Neural progenitor cell (in vitro differentiated cells): ENCODE measurements around the gene ETHE1. TPM values are rescaled to one million over a fixed set of nuclear protein-coding genes. Genes with fewer than 3 reads are reported as not detected.

Experiments
- DNase-seq: peaks from one replicate; pipeline ENCODE4 v3.0.0-alpha.2; 2016; ENCODE audit warnings: low spot score
- H2AFZ ChIP-seq: fragments of 200-600 bp; sonication (generic); replicated peaks from 2 replicates; pipeline ENCODE4 v1.6.1; 2016; ENCODE audit warnings: antibody characterized with exemption
- H3F3A ChIP-seq: fragments of 200-600 bp; sonication (generic); 2 replicates; pipeline ENCODE4 v1.6.1; 2016; ENCODE audit warnings: antibody characterized with exemption, low read depth
- H3K27ac ChIP-seq: fragments of 200-600 bp; sonication (generic); 2 replicates; pipeline ENCODE4 v1.5.1; 2016; ENCODE audit warnings: mild to moderate bottlenecking
- H3K27me3 ChIP-seq: fragments of 200-600 bp; sonication (generic); 2 replicates; pipeline ENCODE4 v1.6.1; 2016; ENCODE audit warnings: mild to moderate bottlenecking, moderate library complexity
- H3K36me3 ChIP-seq: fragments of 200-600 bp; sonication (generic); 2 replicates; pipeline ENCODE4 v1.5.1; 2016
- H3K4me1 ChIP-seq: fragments of 200-600 bp; sonication (generic); 2 replicates; pipeline ENCODE4 v1.6.1; 2016; ENCODE audit warnings: mixed run types
- H3K4me2 ChIP-seq: fragments of 200-600 bp; sonication (generic); 2 replicates; pipeline ENCODE4 v1.6.1; 2016
- H3K4me3 ChIP-seq: fragments of 200-600 bp; sonication (generic); 2 replicates; pipeline ENCODE4 v1.5.1; 2016
- H3K79me2 ChIP-seq: fragments of 200-600 bp; sonication (generic); 2 replicates; pipeline ENCODE4 v1.6.1; 2016; ENCODE audit warnings: low read depth
- H3K9ac ChIP-seq: fragments of 200-600 bp; sonication (generic); 2 replicates; pipeline ENCODE4 v1.6.1; 2016
- H3K9me3 ChIP-seq: fragments of 200-600 bp; sonication (generic); 2 replicates; pipeline ENCODE4 v1.5.1; 2016; ENCODE audit warnings: low read depth
- H4K20me1 ChIP-seq: fragments of 200-600 bp; sonication (generic); 2 replicates; pipeline ENCODE4 v1.6.1; 2016; ENCODE audit warnings: low read depth
- H3K27ac Mint-ChIP-seq: 3 replicates; pipeline ENCODE4 v1.8.0; 2021; ENCODE audit warnings: mixed read lengths
- H3K27me3 Mint-ChIP-seq: 2 replicates; pipeline ENCODE4 v1.8.0; 2022; ENCODE audit warnings: low read depth, mild to moderate bottlenecking, inconsistent platforms, moderate library complexity, mixed read lengths; ENCODE audit not compliant: insufficient read depth
- H3K36me3 Mint-ChIP-seq: 3 replicates; pipeline ENCODE4 v1.8.0; 2021; ENCODE audit warnings: mixed read lengths
- H3K4me1 Mint-ChIP-seq: 3 replicates; pipeline ENCODE4 v1.8.0; 2021; ENCODE audit warnings: mixed read lengths
- H3K4me3 Mint-ChIP-seq: 3 replicates; pipeline ENCODE4 v1.8.0; 2021; ENCODE audit warnings: mild to moderate bottlenecking, moderate library complexity, mixed read lengths
- H3K9me3 Mint-ChIP-seq: 3 replicates; pipeline ENCODE4 v1.8.0; 2020; ENCODE audit warnings: mixed read lengths
- CTCF ChIP-seq: fragments of 200-600 bp; sonication (generic); IDR thresholded peaks from 2 replicates; pipeline ENCODE4 v1.5.1; 2017; ENCODE audit warnings: antibody characterized with exemption, mild to moderate bottlenecking
- EZH2 ChIP-seq: fragments of 200-600 bp; sonication (generic); IDR thresholded peaks from 2 replicates; pipeline ENCODE4 v1.6.1; 2017; ENCODE audit warnings: antibody characterized with exemption, mild to moderate bottlenecking, moderate library complexity
- EZH2phosphoT487 ChIP-seq: fragments of 200-600 bp; sonication (generic); IDR thresholded peaks from 2 replicates; pipeline ENCODE4 v1.6.1; 2017; ENCODE audit warnings: antibody characterized with exemption
- total RNA-seq: library from RNA; depleted of rRNA; stranded (reverse); fragments of >200 nt; gene quantifications from 2 replicates; pipeline ENCODE4 v1.2.3, GENCODE V29; 2015; ENCODE audit warnings: low replicate concordance

Gene ETHE1
- total RNA-seq, 1 donor from 2014 or later, result 13.6 TPM

GRCh38 chr19:43545981-43546380, 19.0 kb upstream of the ETHE1 start:
- Histone ChIP-seq H3K27ac (no peak overlapping the region), H3K4me1 (no peaks in the 10 kb centered on the region), H3F3A (no peaks in the 10 kb centered on the region), H3K4me2 (no peak overlapping the region), H3K79me2 (no peaks in the 10 kb centered on the region), H3K9ac (no peak overlapping the region), H4K20me1 (no peaks in the 10 kb centered on the region), H3K9me3 (no peaks in the 10 kb centered on the region), H3K27me3 (no peaks in the 10 kb centered on the region), H3K36me3 (no peaks in the 10 kb centered on the region), H3K4me3 (no peak overlapping the region), H2AFZ (no peak overlapping the region)
- Mint-ChIP-seq H3K4me3 (no peak overlapping the region), H3K36me3 (peaks cover 38% of the 10 kb centered on the region), H3K4me1 (peaks cover 10% of the 10 kb centered on the region), H3K9me3 (no peaks in the 10 kb centered on the region), H3K27ac (no peak overlapping the region), H3K27me3 (peaks cover 9% of the 10 kb centered on the region)
- no peak for DNase-seq
- TF ChIP-seq EZH2phosphoT487 (no peak), CTCF (no peak), EZH2 (no peak)

GRCh38 chr19:43545276-43545675, 18.3 kb upstream of the ETHE1 start:
- no peaks in the 10 kb centered on the region for H3K27me3 ChIP-seq

GRCh38 chr19:43544077-43544476, 17.1 kb upstream of the ETHE1 start:
- Mint-ChIP-seq H3K4me1 (no peaks in the 10 kb centered on the region), H3K36me3 (peaks cover 44% of the 10 kb centered on the region), H3K9me3 (peaks cover 9% of the 10 kb centered on the region), H3K4me3 (no peak overlapping the region), H3K27ac (no peak overlapping the region), H3K27me3 (peaks cover 9% of the 10 kb centered on the region)
- H3K4me1 ChIP-seq, result no peaks in the 10 kb centered on the region
- peaks cover 4% of the 10 kb centered on the region for H3K9me3 ChIP-seq
- no peak overlapping the region for H3K4me3 ChIP-seq
- no peak overlapping the region for H3K27ac ChIP-seq
- H2AFZ ChIP-seq, result no peak overlapping the region
- no peaks in the 10 kb centered on the region for H4K20me1 ChIP-seq
- H3K79me2 ChIP-seq, result no peaks in the 10 kb centered on the region
- H3K4me2 ChIP-seq, result no peak overlapping the region
- peaks cover 4% of the 10 kb centered on the region for H3K36me3 ChIP-seq
- no peaks in the 10 kb centered on the region for H3K27me3 ChIP-seq
- H3K9ac ChIP-seq, result no peak overlapping the region
- DNase-seq, result no peak
- no peaks in the 10 kb centered on the region for H3F3A ChIP-seq
- TF ChIP-seq EZH2, result no peak
- TF ChIP-seq CTCF, result no peak
- no peak for TF ChIP-seq EZH2phosphoT487

More at GRCh38 chr19:43545276-43545675, 18.3 kb upstream of the ETHE1 start:
- TF ChIP-seq EZH2, result no peak
- no peak for TF ChIP-seq CTCF
- TF ChIP-seq EZH2phosphoT487, result no peak
- Mint-ChIP-seq H3K4me1 (peaks cover 5% of the 10 kb centered on the region), H3K27me3 (peaks cover 9% of the 10 kb centered on the region), H3K36me3 (peaks cover 38% of the 10 kb centered on the region), H3K4me3 (no peak overlapping the region), H3K9me3 (no peaks in the 10 kb centered on the region), H3K27ac (no peak overlapping the region)
- H3K27ac ChIP-seq, result no peak overlapping the region
- no peak overlapping the region for H2AFZ ChIP-seq
- no peak for DNase-seq
- no peaks in the 10 kb centered on the region for H3F3A ChIP-seq
- H3K79me2 ChIP-seq, result no peaks in the 10 kb centered on the region
- H4K20me1 ChIP-seq, result no peaks in the 10 kb centered on the region
- no peak overlapping the region for H3K4me3 ChIP-seq
- no peaks in the 10 kb centered on the region for H3K4me1 ChIP-seq
- no peak overlapping the region for H3K9ac ChIP-seq
- no peaks in the 10 kb centered on the region for H3K9me3 ChIP-seq
- no peak overlapping the region for H3K4me2 ChIP-seq
- H3K36me3 ChIP-seq, result no peaks in the 10 kb centered on the region
